Naive B cell (primary cell): ENCODE measurements around the gene GNPAT. TPM values are rescaled to one million over a fixed set of nuclear protein-coding genes. Genes with fewer than 3 reads are reported as not detected.

Experiments
- ATAC-seq, 2 donors: fragments of 150-1000 bp; cut with Tn5 transposase; 2 replicates each; pipeline ENCODE4 v1.10.0; 2021; ENCODE audit warnings: low read depth in 2 of 2, mild to moderate bottlenecking in 2 of 2, moderate library complexity in 2 of 2
- DNase-seq: peaks from one replicate; pipeline ENCODE4 v3.0.0; 2022
- H3K27ac Mint-ChIP-seq, 6 donors: one replicate each; pipeline ENCODE4 v1.8.0; 2020 to 2022; ENCODE audit warnings: mild to moderate bottlenecking in 6 of 6, mixed read lengths in 6 of 6, moderate library complexity in 5 of 6, inconsistent platforms in 2 of 6
- H3K27me3 Mint-ChIP-seq, 3 donors: one replicate each; pipeline ENCODE4 v1.8.0; 2021 to 2022; ENCODE audit warnings: mixed read lengths in 3 of 3, mild to moderate bottlenecking in 1 of 3
- H3K36me3 Mint-ChIP-seq, 2 donors: one replicate each; pipeline ENCODE4 v1.8.0; 2020 to 2022; ENCODE audit warnings: mixed read lengths in 2 of 2, inconsistent platforms in 1 of 2, mild to moderate bottlenecking in 1 of 2
- H3K4me1 Mint-ChIP-seq, 3 donors: one replicate each; pipeline ENCODE4 v1.8.0; 2020 to 2022; ENCODE audit warnings: mixed read lengths in 3 of 3, inconsistent platforms in 1 of 3, mild to moderate bottlenecking in 1 of 3, moderate library complexity in 1 of 3
- H3K4me3 Mint-ChIP-seq, 8 donors: one replicate each; pipeline ENCODE4 v1.8.0; 2020 to 2022; ENCODE audit warnings: mild to moderate bottlenecking in 8 of 8, mixed read lengths in 8 of 8, moderate library complexity in 8 of 8, inconsistent platforms in 2 of 8
- H3K9me3 Mint-ChIP-seq, 7 donors: one replicate each; pipeline ENCODE4 v1.8.0; 2020 to 2022; ENCODE audit warnings: mixed read lengths in 7 of 7, mild to moderate bottlenecking in 5 of 7, inconsistent platforms in 2 of 7, moderate library complexity in 1 of 7
- polyA plus RNA-seq, 6 donors: library from polyadenylated mRNA; unstranded; fragments of 300-500 nt; fragmentation: Illumina TruSeq; gene quantifications; one replicate each; pipeline ENCODE4 v1.2.3, GENCODE V29; 2021; ENCODE audit warnings: low read depth in 6 of 6

Gene GNPAT
- polyA plus RNA-seq, 6 donors from 2014 or later = 30.7 to 42.0 (median 38.0) TPM

- ATAC-seq (no peak), DNase-seq (no peak)
- no peaks in the 10 kb centered on the region for H3K27me3 Mint-ChIP-seq
- H3K9me3 Mint-ChIP-seq = no peaks in the 10 kb centered on the region
- H3K36me3 Mint-ChIP-seq = peaks cover 8 to 12% of the 10 kb centered on the region in 2 donors
- H3K27ac Mint-ChIP-seq = no peak overlapping the region
- H3K4me3 Mint-ChIP-seq = peak overlapping the region in 2 of 8 donors; percentile 11 to 100
- H3K4me1 Mint-ChIP-seq = peaks cover 52 to 72% (median 63%) of the 10 kb centered on the region in 3 donors
Observed at GRCh38 chr1:231238298-231238697, 2.7 kb upstream of the GNPAT start.

GRCh38 chr1:231240531-231240882 lies 505 bp upstream of the GNPAT start:
- Mint-ChIP-seq H3K4me1 (peaks cover 60 to 77% (median 73%) of the 10 kb centered on the region in 3 donors), H3K27me3 (no peaks in the 10 kb centered on the region), H3K36me3 (peaks cover 8 to 12% of the 10 kb centered on the region in 2 donors), H3K4me3 (peak overlapping the region; percentile 96 to 100 (median 97)), H3K9me3 (no peaks in the 10 kb centered on the region), H3K27ac (peak overlapping the region; percentile 96 to 99 (median 98))
- ATAC-seq (no peak), DNase-seq (no peak)

GRCh38 chr1:231241750-231242149 lies 738 bp downstream of the GNPAT start:
- Mint-ChIP-seq H3K9me3 (no peaks in the 10 kb centered on the region), H3K36me3 (peaks cover 8 to 12% of the 10 kb centered on the region in 2 donors), H3K27me3 (no peaks in the 10 kb centered on the region), H3K4me1 (peaks cover 58 to 78% (median 66%) of the 10 kb centered on the region in 3 donors), H3K27ac (peak overlapping the region; percentile 96 to 99 (median 98)), H3K4me3 (peak overlapping the region; percentile 96 to 100 (median 97))
- ATAC-seq (no peak), DNase-seq (peak; percentile 11)

GRCh38 chr1:231242516-231243198 lies 1.6 kb downstream of the GNPAT start:
- peaks cover 58 to 80% (median 61%) of the 10 kb centered on the region in 3 donors for H3K4me1 Mint-ChIP-seq
- H3K36me3 Mint-ChIP-seq = peaks cover under 1 to 5% of the 10 kb centered on the region in 2 donors
- DNase-seq (no peak), ATAC-seq (no peak)
- H3K27ac Mint-ChIP-seq = peak overlapping the region in 3 of 6 donors; percentile 96 to 99 (median 98)
- H3K4me3 Mint-ChIP-seq = peak overlapping the region; percentile 29 to 100 (median 96)
- no peaks in the 10 kb centered on the region for H3K27me3 Mint-ChIP-seq
- H3K9me3 Mint-ChIP-seq = no peaks in the 10 kb centered on the region

- ATAC-seq = no peak
- Mint-ChIP-seq H3K4me1 (peaks cover 12 to 40% (median 25%) of the 10 kb centered on the region in 3 donors), H3K27me3 (no peaks in the 10 kb centered on the region), H3K27ac (peak overlapping the region in 1 of 6 donors; percentile 52), H3K36me3 (peaks cover 7 to 18% of the 10 kb centered on the region in 2 donors), H3K9me3 (no peaks in the 10 kb centered on the region), H3K4me3 (no peak overlapping the region)
- no peak for DNase-seq
Observed at GRCh38 chr1:231248778-231249177, 7.8 kb downstream of the GNPAT start.

GRCh38 chr1:231252336-231252735 lies 11.3 kb downstream of the GNPAT start:
- peaks cover 0 to 13% (median 11%) of the 10 kb centered on the region in 3 donors for H3K4me1 Mint-ChIP-seq
- H3K36me3 Mint-ChIP-seq = peaks cover 20 to 38% of the 10 kb centered on the region in 2 donors
- no peak overlapping the region for H3K4me3 Mint-ChIP-seq
- peak overlapping the region in 1 of 6 donors; percentile 22 for H3K27ac Mint-ChIP-seq
- no peaks in the 10 kb centered on the region for H3K9me3 Mint-ChIP-seq
- no peaks in the 10 kb centered on the region for H3K27me3 Mint-ChIP-seq
- ATAC-seq (no peak), DNase-seq (no peak)

- DNase-seq (no peak), ATAC-seq (no peak)
- Mint-ChIP-seq H3K27ac (no peak overlapping the region), H3K36me3 (peaks cover 43 to 47% of the 10 kb centered on the region in 2 donors), H3K4me1 (peaks cover 0 to 10% (median 0%) of the 10 kb centered on the region in 3 donors), H3K4me3 (no peak overlapping the region), H3K9me3 (peaks cover 0 to 4% (median 0%) of the 10 kb centered on the region in 7 donors), H3K27me3 (no peaks in the 10 kb centered on the region)
Observed at GRCh38 chr1:231260351-231260750, 19.3 kb downstream of the GNPAT start.

GRCh38 chr1:231264642-231265041 lies 23.6 kb downstream of the GNPAT start:
- no peak for ATAC-seq
- H3K4me1 Mint-ChIP-seq = peaks cover 0 to 9% (median 2%) of the 10 kb centered on the region in 3 donors
- peaks cover 32 to 43% of the 10 kb centered on the region in 2 donors for H3K36me3 Mint-ChIP-seq
- no peak overlapping the region for H3K4me3 Mint-ChIP-seq
- no peak for DNase-seq
- H3K27me3 Mint-ChIP-seq = no peaks in the 10 kb centered on the region
- H3K27ac Mint-ChIP-seq = peak overlapping the region in 1 of 6 donors; percentile 72
- H3K9me3 Mint-ChIP-seq = no peaks in the 10 kb centered on the region

- Mint-ChIP-seq H3K36me3 (peaks cover 40 to 44% of the 10 kb centered on the region in 2 donors), H3K27me3 (no peaks in the 10 kb centered on the region), H3K27ac (peak overlapping the region in 1 of 6 donors; percentile 53), H3K4me1 (peaks cover 0 to 9% (median 2%) of the 10 kb centered on the region in 3 donors), H3K9me3 (no peaks in the 10 kb centered on the region), H3K4me3 (no peak overlapping the region)
- DNase-seq = no peak
- ATAC-seq = no peak
Observed at GRCh38 chr1:231265379-231265778, 24.4 kb downstream of the GNPAT start.

- peaks cover 0 to 9% (median 2%) of the 10 kb centered on the region in 3 donors for H3K4me1 Mint-ChIP-seq
- no peak overlapping the region for H3K27ac Mint-ChIP-seq
- no peaks in the 10 kb centered on the region for H3K9me3 Mint-ChIP-seq
- H3K4me3 Mint-ChIP-seq = no peak overlapping the region
- DNase-seq (no peak), ATAC-seq (no peak)
- H3K27me3 Mint-ChIP-seq = no peaks in the 10 kb centered on the region
- peaks cover 33 to 39% of the 10 kb centered on the region in 2 donors for H3K36me3 Mint-ChIP-seq
Observed at GRCh38 chr1:231266811-231267322, 25.9 kb downstream of the GNPAT start.

GRCh38 chr1:231272173-231272572 lies 31.2 kb downstream of the GNPAT start:
- no peak overlapping the region for H3K4me3 Mint-ChIP-seq
- H3K4me1 Mint-ChIP-seq = peaks cover 0 to 5% (median 2%) of the 10 kb centered on the region in 3 donors
- ATAC-seq (no peak), DNase-seq (no peak)
- H3K9me3 Mint-ChIP-seq = no peaks in the 10 kb centered on the region
- H3K27me3 Mint-ChIP-seq = no peaks in the 10 kb centered on the region
- H3K27ac Mint-ChIP-seq = peak overlapping the region in 1 of 6 donors; percentile 61
- H3K36me3 Mint-ChIP-seq = peaks cover 40 to 44% of the 10 kb centered on the region in 2 donors

GRCh38 chr1:231272880-231273279 lies 31.9 kb downstream of the GNPAT start:
- ATAC-seq = no peak
- DNase-seq = no peak
- H3K27me3 Mint-ChIP-seq = no peaks in the 10 kb centered on the region
- H3K4me3 Mint-ChIP-seq = no peak overlapping the region
- H3K36me3 Mint-ChIP-seq = peaks cover 34 to 51% of the 10 kb centered on the region in 2 donors
- peaks cover 0 to 5% (median 2%) of the 10 kb centered on the region in 3 donors for H3K4me1 Mint-ChIP-seq
- H3K27ac Mint-ChIP-seq = peak overlapping the region in 2 of 6 donors; percentile 2 to 42
- H3K9me3 Mint-ChIP-seq = no peaks in the 10 kb centered on the region

- Mint-ChIP-seq H3K4me1 (peaks cover 0 to 2% (median 2%) of the 10 kb centered on the region in 3 donors), H3K36me3 (peaks cover 28 to 58% of the 10 kb centered on the region in 2 donors), H3K4me3 (no peak overlapping the region), H3K27me3 (no peaks in the 10 kb centered on the region), H3K9me3 (no peaks in the 10 kb centered on the region), H3K27ac (no peak overlapping the region)
- no peak for ATAC-seq
- no peak for DNase-seq
Observed at GRCh38 chr1:231274119-231274825, 33.3 kb downstream of the GNPAT start.
